HG03175 (cell line): ENCODE measurements around the gene C11orf42.
A peak's percentile ranks its signal among the peaks of the same experiment; 100 is the strongest.

Experiments used
- ATAC-seq: cut with Tn5 transposase; IDR thresholded peaks from one replicate; pipeline ENCODE4 v1.9.1; 2021; ENCODE audit warnings: mild to moderate bottlenecking, moderate library complexity; ENCODE audit not compliant: unreplicated experiment

Gene C11orf42

GRCh38 chr11:6251990-6252473 lies 46.7 kb downstream of the C11orf42 start:
- ATAC-seq = no peak

GRCh38 chr11:6253197-6253596 lies 47.8 kb downstream of the C11orf42 start:
- peak; percentile 52 for ATAC-seq

- no peak for ATAC-seq
These were observed 52.8 kb downstream of the C11orf42 start for GRCh38 chr11:6258141-6258540.

- ATAC-seq = no peak
These were observed 53.3 kb downstream of the C11orf42 start for GRCh38 chr11:6258571-6259081.

GRCh38 chr11:6260207-6260726 lies 54.9 kb downstream of the C11orf42 start:
- ATAC-seq = no peak
